Activated CD4-positive, CD25-positive, alpha-beta regulatory T cell (primary cell): ENCODE results near the gene BRDT.
A peak's percentile ranks its signal among the peaks of the same experiment; 100 is the strongest.
"Not testable (repeated sequence)": the region's sequence is repeated elsewhere in the genome, so short reads cannot be mapped to it uniquely, and the experiment has no call there.

ENCODE experiments used
- DNase-seq, 4 experiments: peaks; one replicate each; lab custom pipeline; 2025; lab: John Stamatoyannopoulos, UW

The BRDT gene

GRCh38 chr1:91993256-91993655, 44.1 kb downstream of the BRDT start:
- DNase-seq, result no peak

GRCh38 chr1:91997607-91998195, 48.5 kb downstream of the BRDT start:
- DNase-seq, result peak in 1 of 4 experiments; percentile 2

GRCh38 chr1:92004129-92004528, 54.9 kb downstream of the BRDT start:
- no peak for DNase-seq

- DNase-seq, result no peak
Observed at GRCh38 chr1:92013923-92014322, 64.7 kb downstream of the BRDT start.

GRCh38 chr1:92016720-92017316, 67.6 kb downstream of the BRDT start:
- no peak for DNase-seq

- no peak for DNase-seq
Observed at GRCh38 chr1:92017656-92018055, 68.5 kb downstream of the BRDT start.

GRCh38 chr1:92026042-92026441, 76.8 kb downstream of the BRDT start:
- DNase-seq, result not testable (repeated sequence)

- DNase-seq, result no peak
Observed at GRCh38 chr1:92026806-92027205, 77.6 kb downstream of the BRDT start.

- DNase-seq, result no peak
Observed at GRCh38 chr1:92029241-92029922, 80.2 kb downstream of the BRDT start.

- no peak for DNase-seq
Observed at GRCh38 chr1:92030656-92031107, 81.5 kb downstream of the BRDT start.

GRCh38 chr1:92031281-92032110, 82.3 kb downstream of the BRDT start:
- no peak for DNase-seq

GRCh38 chr1:92037400-92037799, 88.2 kb downstream of the BRDT start:
- DNase-seq, result no peak

GRCh38 chr1:92038695-92039346, 89.6 kb downstream of the BRDT start:
- no peak for DNase-seq

- no peak for DNase-seq
Observed at GRCh38 chr1:92040971-92041370, 91.8 kb downstream of the BRDT start.

GRCh38 chr1:92043621-92044020, 94.4 kb downstream of the BRDT start:
- no peak for DNase-seq

- DNase-seq, result no peak
Observed at GRCh38 chr1:92045766-92046495, 96.7 kb downstream of the BRDT start.

- DNase-seq, result no peak
Observed at GRCh38 chr1:92051948-92052347, 102.7 kb downstream of the BRDT start.
